Measurements from ENCODE around the gene SETD3. TPM values are rescaled to one million over a fixed set of nuclear protein-coding genes. Genes with fewer than 3 reads are reported as not detected.

The SETD3 gene
- total RNA-seq, 1 donor from 2014 or later, result 54.2 TPM

DNA sequence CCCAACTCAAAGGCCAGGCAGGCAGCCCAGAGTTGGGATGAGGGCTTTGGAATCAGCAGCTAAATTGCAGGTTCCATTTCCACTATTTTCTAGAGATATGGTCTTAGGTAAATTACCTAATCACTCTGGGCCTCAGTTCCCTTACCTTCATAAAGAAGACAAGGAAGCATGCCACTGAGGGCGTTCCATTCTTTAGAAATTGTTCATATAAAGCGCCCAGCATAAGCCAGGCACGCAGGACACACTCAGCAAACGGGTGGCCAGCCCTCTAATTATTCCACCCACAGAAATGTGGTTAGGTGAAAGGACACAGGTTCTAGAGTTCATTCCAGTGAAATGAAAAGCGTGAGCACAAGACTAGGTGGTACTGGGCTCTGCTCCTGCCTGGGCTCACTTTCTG lies 120.8 kb downstream of the SETD3 start:
- Mint-ChIP-seq H3K4me1 (ENCODE audit: low read depth) (peaks cover 7% of the 10 kb centered on the region), H3K36me3 (ENCODE audit: low read depth) (no peaks in the 10 kb centered on the region), H3K9me3 (ENCODE audit: low read depth) (no peaks in the 10 kb centered on the region), H3K27ac (ENCODE audit: unreplicated experiment) (no peak overlapping the region), H3K4me3 (ENCODE audit: unreplicated experiment) (no peak overlapping the region), H3K27me3 (ENCODE audit: low read depth) (no peaks in the 10 kb centered on the region)
- TF ChIP-seq, protein P1, sequence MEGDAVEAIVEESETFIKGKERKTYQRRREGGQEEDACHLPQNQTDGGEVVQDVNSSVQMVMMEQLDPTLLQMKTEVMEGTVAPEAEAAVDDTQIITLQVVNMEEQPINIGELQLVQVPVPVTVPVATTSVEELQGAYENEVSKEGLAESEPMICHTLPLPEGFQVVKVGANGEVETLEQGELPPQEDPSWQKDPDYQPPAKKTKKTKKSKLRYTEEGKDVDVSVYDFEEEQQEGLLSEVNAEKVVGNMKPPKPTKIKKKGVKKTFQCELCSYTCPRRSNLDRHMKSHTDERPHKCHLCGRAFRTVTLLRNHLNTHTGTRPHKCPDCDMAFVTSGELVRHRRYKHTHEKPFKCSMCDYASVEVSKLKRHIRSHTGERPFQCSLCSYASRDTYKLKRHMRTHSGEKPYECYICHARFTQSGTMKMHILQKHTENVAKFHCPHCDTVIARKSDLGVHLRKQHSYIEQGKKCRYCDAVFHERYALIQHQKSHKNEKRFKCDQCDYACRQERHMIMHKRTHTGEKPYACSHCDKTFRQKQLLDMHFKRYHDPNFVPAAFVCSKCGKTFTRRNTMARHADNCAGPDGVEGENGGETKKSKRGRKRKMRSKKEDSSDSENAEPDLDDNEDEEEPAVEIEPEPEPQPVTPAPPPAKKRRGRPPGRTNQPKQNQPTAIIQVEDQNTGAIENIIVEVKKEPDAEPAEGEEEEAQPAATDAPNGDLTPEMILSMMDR (IDR thresholded peaks at IDR 0.05), result no peak
- peak; percentile 11 for DNase-seq (ENCODE audit: low spot score)

DNA sequence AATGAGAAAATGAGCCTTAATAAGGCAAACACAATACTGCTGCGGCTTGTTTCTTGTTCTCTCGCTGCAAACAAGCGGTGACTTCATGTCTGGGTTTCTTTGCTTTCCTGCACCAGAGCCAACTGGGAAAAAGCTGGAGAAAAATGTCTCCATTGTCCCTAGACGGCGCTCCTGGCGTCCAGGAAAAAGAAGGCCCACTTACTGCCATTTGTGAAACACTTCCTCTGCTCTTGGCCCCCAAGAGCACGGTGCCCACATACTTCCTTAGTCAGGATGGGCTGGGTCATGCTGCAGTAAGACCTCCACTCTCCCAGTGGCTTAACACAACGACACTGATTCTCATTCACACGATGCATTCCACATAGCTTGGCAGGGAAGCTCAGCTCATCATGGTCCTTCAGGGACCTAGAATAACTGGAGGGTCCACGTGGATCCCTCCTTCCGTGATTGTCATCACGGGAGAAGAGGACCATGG lies 122.7 kb downstream of the SETD3 start:
- Mint-ChIP-seq H3K9me3 (ENCODE audit: low read depth) (no peaks in the 10 kb centered on the region), H3K27ac (ENCODE audit: unreplicated experiment) (no peak overlapping the region), H3K4me1 (ENCODE audit: low read depth) (peaks cover 7% of the 10 kb centered on the region), H3K27me3 (ENCODE audit: low read depth) (no peaks in the 10 kb centered on the region), H3K36me3 (ENCODE audit: low read depth) (no peaks in the 10 kb centered on the region), H3K4me3 (ENCODE audit: unreplicated experiment) (no peak overlapping the region)
- TF ChIP-seq, protein P1 (IDR thresholded peaks at IDR 0.05), result no peak
- peak; percentile 42 for DNase-seq (ENCODE audit: low spot score)

DNA sequence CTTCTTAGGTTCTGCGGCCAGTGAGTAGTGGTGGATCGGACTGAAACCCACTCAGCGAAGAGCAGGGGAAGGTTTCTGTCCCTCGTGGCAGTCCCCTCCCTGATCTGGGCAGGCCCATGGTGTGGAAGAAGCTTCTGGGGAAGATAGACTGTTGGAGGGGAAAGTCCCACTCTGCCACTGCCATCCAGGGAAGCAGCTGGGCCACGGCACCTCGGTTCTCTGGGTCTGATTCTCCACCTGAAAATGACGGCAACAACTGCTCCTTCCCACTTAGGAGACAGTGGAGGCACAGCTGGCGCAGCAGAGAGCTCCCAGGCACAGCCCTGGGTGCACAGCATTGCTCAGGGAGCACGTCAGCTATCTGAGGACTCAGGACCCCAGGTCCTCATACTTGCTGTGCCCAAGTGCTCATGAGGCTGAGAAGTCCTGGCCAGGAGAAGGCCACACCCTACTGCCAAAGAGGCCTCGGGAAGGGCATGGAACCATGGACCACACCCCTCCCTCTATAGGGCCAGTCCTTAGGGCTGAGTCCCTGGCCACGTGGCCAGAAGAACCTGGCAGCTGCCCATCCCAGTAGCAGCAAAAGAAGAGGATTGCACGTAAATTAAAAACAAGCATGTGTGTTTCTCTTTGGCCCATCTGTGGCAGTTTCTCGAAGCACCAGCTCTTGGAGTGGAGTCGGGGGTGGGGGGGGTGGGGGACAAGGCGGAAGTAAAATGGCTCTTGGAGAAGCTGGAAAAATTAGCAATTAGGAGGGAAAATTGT lies 123.3 kb downstream of the SETD3 start:
- H3K9me3 Mint-ChIP-seq (ENCODE audit: low read depth), result no peaks in the 10 kb centered on the region
- H3K4me1 Mint-ChIP-seq (ENCODE audit: low read depth), result peaks cover 2% of the 10 kb centered on the region
- DNase-seq (ENCODE audit: low spot score), result peak; percentile 59
- no peaks in the 10 kb centered on the region for H3K27me3 Mint-ChIP-seq (ENCODE audit: low read depth)
- H3K4me3 Mint-ChIP-seq (ENCODE audit: unreplicated experiment), result no peak overlapping the region
- no peak overlapping the region for H3K27ac Mint-ChIP-seq (ENCODE audit: unreplicated experiment)
- no peaks in the 10 kb centered on the region for H3K36me3 Mint-ChIP-seq (ENCODE audit: low read depth)
- TF ChIP-seq, protein P1 (IDR thresholded peaks at IDR 0.05), result no peak

DNA sequence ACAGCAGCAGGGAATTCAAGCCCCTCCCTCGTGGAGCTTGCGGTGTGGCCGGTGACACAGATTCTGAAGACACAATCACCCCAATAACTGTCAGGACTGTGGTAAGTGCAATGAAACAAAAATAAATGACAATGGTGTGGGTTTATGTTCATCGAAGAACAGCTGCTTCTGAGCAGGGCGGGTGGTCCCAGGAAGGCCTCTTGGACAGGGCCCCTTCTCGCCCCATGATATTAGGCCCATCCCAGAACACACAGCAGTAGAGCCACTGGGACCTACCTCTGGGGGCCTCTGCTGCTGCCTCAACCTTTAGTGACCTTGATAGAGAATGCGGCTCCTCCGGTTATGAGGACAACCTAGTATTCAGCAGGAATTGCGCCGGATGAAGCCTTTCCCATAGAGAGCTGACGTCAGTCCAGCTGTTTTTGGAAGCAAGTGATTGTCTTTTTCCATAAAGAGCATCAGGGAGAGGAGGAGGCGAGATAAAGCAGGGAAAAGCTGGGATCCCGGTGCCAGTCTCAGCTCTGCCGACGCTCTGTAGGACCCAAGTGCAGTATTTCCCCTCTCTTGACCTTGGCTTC lies 124.5 kb downstream of the SETD3 start:
- DNase-seq (ENCODE audit: low spot score), result peak; percentile 28
- H3K9me3 Mint-ChIP-seq (ENCODE audit: low read depth), result no peaks in the 10 kb centered on the region
- no peaks in the 10 kb centered on the region for H3K36me3 Mint-ChIP-seq (ENCODE audit: low read depth)
- TF ChIP-seq, protein P1 (IDR thresholded peaks at IDR 0.05), result no peak
- H3K4me3 Mint-ChIP-seq (ENCODE audit: unreplicated experiment), result no peak overlapping the region
- no peaks in the 10 kb centered on the region for H3K27me3 Mint-ChIP-seq (ENCODE audit: low read depth)
- H3K4me1 Mint-ChIP-seq (ENCODE audit: low read depth), result no peaks in the 10 kb centered on the region
- H3K27ac Mint-ChIP-seq (ENCODE audit: unreplicated experiment), result no peak overlapping the region

DNA sequence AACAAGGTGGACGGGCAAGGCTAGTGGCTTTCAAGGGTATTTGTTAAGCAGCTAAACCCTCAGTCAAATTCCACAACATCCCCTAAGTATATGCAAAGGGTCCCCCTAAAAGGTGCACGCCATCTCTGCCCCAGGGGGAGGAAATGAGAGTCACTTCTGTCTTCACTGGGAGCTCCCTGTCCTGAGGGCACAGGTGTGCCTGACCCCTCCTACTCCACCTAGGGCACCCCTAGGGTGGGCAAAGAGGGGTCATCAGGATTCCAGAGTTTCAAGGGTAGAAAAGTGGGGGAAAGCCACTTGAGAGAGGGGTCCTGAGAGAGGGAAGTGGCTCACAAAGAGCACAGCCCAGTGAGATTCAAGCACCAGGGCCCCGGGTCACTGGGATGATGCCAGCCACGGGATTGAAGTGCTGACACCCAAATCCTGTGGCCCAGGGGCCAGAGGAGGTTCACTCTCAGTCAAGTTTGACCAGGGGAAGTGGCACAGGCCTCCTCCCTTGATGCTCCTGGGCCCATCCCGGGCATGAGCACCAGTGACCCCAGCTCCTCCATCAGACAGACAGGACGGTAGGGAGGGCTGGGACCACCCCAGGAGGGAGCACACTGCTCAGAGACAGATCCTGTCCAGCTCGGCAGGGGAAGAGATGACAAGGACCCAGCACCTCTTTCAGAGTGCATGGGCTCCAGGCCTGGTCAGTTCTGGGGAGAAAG lies 126.3 kb downstream of the SETD3 start:
- H3K9me3 Mint-ChIP-seq (ENCODE audit: low read depth), result no peaks in the 10 kb centered on the region
- H3K27me3 Mint-ChIP-seq (ENCODE audit: low read depth), result no peaks in the 10 kb centered on the region
- peak; percentile 49 for DNase-seq (ENCODE audit: low spot score)
- TF ChIP-seq, protein P1 (IDR thresholded peaks at IDR 0.05), result no peak
- no peak overlapping the region for H3K27ac Mint-ChIP-seq (ENCODE audit: unreplicated experiment)
- no peak overlapping the region for H3K4me3 Mint-ChIP-seq (ENCODE audit: unreplicated experiment)
- H3K36me3 Mint-ChIP-seq (ENCODE audit: low read depth), result no peaks in the 10 kb centered on the region
- no peaks in the 10 kb centered on the region for H3K4me1 Mint-ChIP-seq (ENCODE audit: low read depth)

All from chondrocyte (in vitro differentiated cells).